SK-N-SH (cell line): ENCODE data around the gene MMP24OS. TPM values are rescaled to one million over a fixed set of nuclear protein-coding genes. Genes with fewer than 3 reads are reported as not detected.
A peak's percentile ranks its signal among the peaks of the same experiment; 100 is the strongest.

Source experiments
- CTCF ChIA-PET: fragments of 300-600, 350-600 bp; formaldehyde crosslinking; extraction: SDS; loops from one replicate; lab custom pipeline; 2021; lab: Yijun Ruan, JAX
- POLR2A ChIA-PET: fragments of 350-600 bp; sonication (Branson Sonifier 250); formaldehyde crosslinking; extraction: SDS; loops from one replicate; lab custom pipeline; 2020; ENCODE audit warnings: antibody characterized with exemption, inconsistent platforms; lab: Yijun Ruan, JAX
- DNase-seq: peaks from one replicate; pipeline ENCODE4 v3.0.0; 2012
- H2AFZ ChIP-seq: fragments of 200-600 bp; sonication (generic); 2 replicates; pipeline ENCODE4 v1.8.1; 2016; ENCODE audit warnings: antibody characterized with exemption, mild to moderate bottlenecking, low read depth
- H3F3A ChIP-seq: fragments of 200-600 bp; sonication (generic); replicated peaks from 2 replicates; pipeline ENCODE3; 2016; ENCODE audit warnings: antibody characterized with exemption, mild to moderate bottlenecking; ENCODE audit not compliant: insufficient read depth
- H3K27ac ChIP-seq, 2 experiments: fragments of 200-500 bp in 1 of 2; fragments of 200-600 bp in 1 of 2; sonication (Bioruptor generic) in 1 of 2; sonication (generic), shearing (Covaris generic) in 1 of 2; 2 replicates each; pipeline versions ENCODE4 v1.5.1 to v1.6.1; 2014 to 2016; ENCODE audit warnings: low read depth in 2 of 2, inconsistent platforms in 1 of 2, low read length in 1 of 2, mild to moderate bottlenecking in 1 of 2, mixed read lengths in 1 of 2
- H3K27me3 ChIP-seq: fragments of 200-600 bp; sonication (generic), shearing (Covaris generic); 2 replicates; pipeline ENCODE4 v1.6.1; 2016; ENCODE audit warnings: mixed run types; ENCODE audit not compliant: insufficient read depth
- H3K36me3 ChIP-seq, 2 experiments: fragments of 200-500 bp in 1 of 2; fragments of 200-600 bp in 1 of 2; sonication (Bioruptor generic) in 1 of 2; sonication (generic) in 1 of 2; replicated peaks in 1 of 2; 2 replicates each; pipeline versions ENCODE3 to v1.5.1; 2014 to 2016; ENCODE audit warnings: low read length in 1 of 2, mild to moderate bottlenecking in 1 of 2; ENCODE audit not compliant: insufficient read depth in 2 of 2, control insufficient read depth in 1 of 2
- H3K4me1 ChIP-seq, 2 experiments: fragments of 200-500 bp in 1 of 2; fragments of 200-600 bp in 1 of 2; sonication (Bioruptor generic) in 1 of 2; sonication (generic), shearing (Covaris generic) in 1 of 2; 2 replicates each; pipeline versions ENCODE4 v1.5.1 to v1.6.1; 2014 to 2016; ENCODE audit warnings: low read depth in 1 of 2, low read length in 1 of 2, mixed run types in 1 of 2; ENCODE audit not compliant: insufficient read depth in 2 of 2, control insufficient read depth in 1 of 2
- H3K4me2 ChIP-seq: fragments of 200-600 bp; sonication (generic), shearing (Covaris generic); 2 replicates; pipeline ENCODE4 v1.6.1; 2017; ENCODE audit warnings: mixed run types
- H3K4me3 ChIP-seq, 2 experiments: fragments of 200-500 bp in 1 of 2; fragments of 200-600 bp in 1 of 2; sonication (Bioruptor generic) in 1 of 2; sonication (generic), shearing (Covaris generic) in 1 of 2; 2 replicates each; pipeline versions ENCODE4 v1.5.1 to v1.8.1; 2014 to 2016; ENCODE audit warnings: low read depth in 2 of 2, inconsistent platforms in 1 of 2, low read length in 1 of 2, mild to moderate bottlenecking in 1 of 2, mixed read lengths in 1 of 2, moderate library complexity in 1 of 2
- H3K79me2 ChIP-seq: fragments of 200-600 bp; sonication (generic); 2 replicates; pipeline ENCODE4 v1.8.1; 2017; ENCODE audit warnings: mild to moderate bottlenecking; ENCODE audit not compliant: insufficient read depth
- H3K9ac ChIP-seq: fragments of 200-600 bp; sonication (generic); 2 replicates; pipeline ENCODE4 v1.6.1; 2017; ENCODE audit warnings: mixed run types
- H3K9me2 ChIP-seq: fragments of 200-600 bp; sonication (generic); 2 replicates; pipeline ENCODE4 v1.6.1; 2017; ENCODE audit warnings: mixed run types
- H3K9me3 ChIP-seq: fragments of 200-600 bp; sonication (generic); 2 replicates; pipeline ENCODE4 v1.6.1; 2017; ENCODE audit warnings: mixed run types, mild to moderate bottlenecking, moderate library complexity
- H4K20me1 ChIP-seq: fragments of 200-600 bp; sonication (generic); 2 replicates; pipeline ENCODE4 v1.6.1; 2017; ENCODE audit warnings: mild to moderate bottlenecking, mixed run types; ENCODE audit not compliant: insufficient read depth
- CHD2 ChIP-seq: fragments of 150-350 bp; IDR thresholded peaks from 2 replicates; pipeline ENCODE4 v1.6.1; 2018; ENCODE audit warnings: low read length; ENCODE audit not compliant: partially characterized antibody
- CTCF ChIP-seq: fragments of 200-600 bp; sonication (generic); IDR thresholded peaks from 2 replicates; pipeline ENCODE4 v1.6.1; 2017; ENCODE audit warnings: antibody characterized with exemption, mild to moderate bottlenecking, moderate library complexity
- ELF1 ChIP-seq: IDR thresholded peaks from 2 replicates; pipeline ENCODE4 v1.4.0; 2012
- GABPA ChIP-seq: IDR thresholded peaks from 2 replicates; pipeline ENCODE4 v1.4.0; 2012; ENCODE audit warnings: low read depth, mild to moderate bottlenecking
- MEF2A ChIP-seq: IDR thresholded peaks from 2 replicates; pipeline ENCODE4 v1.4.0; 2012; ENCODE audit warnings: low read depth, borderline replicate concordance
- MXI1 ChIP-seq: IDR thresholded peaks from 2 replicates; pipeline ENCODE4 v1.6.1; 2012; ENCODE audit warnings: mild to moderate bottlenecking, low read depth, low read length, improper control_type of control experiment
- NFIC ChIP-seq: IDR thresholded peaks from 2 replicates; pipeline ENCODE4 v1.4.0; 2012; ENCODE audit warnings: borderline replicate concordance
- PBX3 ChIP-seq: IDR thresholded peaks from 2 replicates; pipeline ENCODE4; 2012
- POLR2AphosphoS5 ChIP-seq: IDR thresholded peaks from 2 replicates; pipeline ENCODE4 v1.6.1; 2012; ENCODE audit warnings: low read depth, low read length
- RAD21 ChIP-seq: IDR thresholded peaks from 2 replicates; pipeline ENCODE4 v1.6.1; 2012; ENCODE audit warnings: mild to moderate bottlenecking, low read length
- RXRA ChIP-seq: IDR thresholded peaks from 2 replicates; pipeline ENCODE4 v1.4.0; 2012; ENCODE audit warnings: low read depth, mild to moderate bottlenecking, borderline replicate concordance
- TAF1 ChIP-seq: IDR thresholded peaks from 2 replicates; pipeline ENCODE4 v1.6.1; 2012; ENCODE audit warnings: low read depth, mild to moderate bottlenecking, low read length, moderate library complexity, borderline replicate concordance
- YY1 ChIP-seq: IDR thresholded peaks from 2 replicates; pipeline ENCODE4 v1.4.0; 2012; ENCODE audit warnings: low read depth, mild to moderate bottlenecking
- WGBS: methylation state at CpG from one replicate; pipeline ENCODE4 v1.1.6; 2017; ENCODE audit warnings: low lambda C conversion rate; 5-methylcytosine and 5-hydroxymethylcytosine counted together
- polyA plus RNA-seq, 3 experiments: library from polyadenylated mRNA; depleted of rRNA; stranded (reverse); fragments of >200 nt; gene quantifications; 2 replicates each; pipeline ENCODE4 v1.2.3, GENCODE V29; 2012

The MMP24OS gene
- 52.4 and 53.1 TPM in 2 replicates for polyA plus RNA-seq (2012; rRNA removed)
- 45.2 and 58.3 TPM in 2 replicates for polyA plus RNA-seq (2012; cell fraction: cytosol; rRNA removed)
- polyA plus RNA-seq (2012; cell fraction: nucleus; rRNA removed): 64.2 and 76.0 TPM in 2 replicates

- peaks cover 44% of the 10 kb centered on the region for H3F3A ChIP-seq
- no peaks in the 10 kb centered on the region for H4K20me1 ChIP-seq
- CTCF ChIA-PET: interaction anchor here (0.6 to 4.3 kb wide), 2 partner anchors 8 to 12 kb away, joined by 3 to 23 read pairs; no protein-coding TSS in a partner anchor
- peak; percentile 97 for DNase-seq
- H3K4me2 ChIP-seq: peak within 1 kb of the TSS; percentile 97
- no peaks in the 10 kb centered on the region for H3K9me2 ChIP-seq
- no peaks in the 10 kb centered on the region for H3K9me3 ChIP-seq
- H3K79me2 ChIP-seq: peaks cover 47% of the 10 kb centered on the region
- peak within 1 kb of the TSS; percentile 83 for H3K9ac ChIP-seq
- H2AFZ ChIP-seq: no peak within 1 kb of the TSS
- peaks cover 6 to 38% of the 10 kb centered on the region in 2 experiments; a peak in 3 of 4 replicates for H3K4me1 ChIP-seq
- H3K4me3 ChIP-seq: peak within 1 kb of the TSS; percentile 75 to 85
- H3K27ac ChIP-seq: peak within 1 kb of the TSS; percentile 51 to 90
- no peaks in the 10 kb centered on the region for H3K27me3 ChIP-seq
- TF ChIP-seq RXRA (no peak), GABPA (peak; percentile 27; the same call in 1 of the 2 replicates), TAF1 (peak; percentile 65; the same call in 1 of the 2 replicates), MXI1 (0 out of 2 replicates have a peak, but pooled peaks have one; percentile 39), POLR2AphosphoS5 (peak; percentile 97), ELF1 (peak; percentile 80), NFIC (no peak), MEF2A (no peak), PBX3 (no peak; the same call in none of the 2 replicates), RAD21 (0 out of 2 replicates have a peak, but pooled peaks have one; percentile 4), CTCF (peak; percentile 24), YY1 (no peak), CHD2 (peak; percentile 23)
- 0% methylated on average over 14 of the region's 76 CpGs for WGBS
- POLR2A ChIA-PET: interaction anchor here (0.7 to 1.2 kb wide), 5 partner anchors 12 to 346 kb away, joined by 3 to 11 read pairs (median 4); partner anchors contain the start of genes CEP250 and EDEM2
- H3K36me3 ChIP-seq: peaks cover 47 to 50% of the 10 kb centered on the region in 2 experiments
These were observed at the start of gene MMP24OS for GRCh38 chr20:35277531-35278395. MMP24OS (minus strand) TSS chr20:35278122; CDS start chr20:35277929, 193 bp downstream.
